Measurements from ENCODE around the gene ANGPTL5.

DNA sequence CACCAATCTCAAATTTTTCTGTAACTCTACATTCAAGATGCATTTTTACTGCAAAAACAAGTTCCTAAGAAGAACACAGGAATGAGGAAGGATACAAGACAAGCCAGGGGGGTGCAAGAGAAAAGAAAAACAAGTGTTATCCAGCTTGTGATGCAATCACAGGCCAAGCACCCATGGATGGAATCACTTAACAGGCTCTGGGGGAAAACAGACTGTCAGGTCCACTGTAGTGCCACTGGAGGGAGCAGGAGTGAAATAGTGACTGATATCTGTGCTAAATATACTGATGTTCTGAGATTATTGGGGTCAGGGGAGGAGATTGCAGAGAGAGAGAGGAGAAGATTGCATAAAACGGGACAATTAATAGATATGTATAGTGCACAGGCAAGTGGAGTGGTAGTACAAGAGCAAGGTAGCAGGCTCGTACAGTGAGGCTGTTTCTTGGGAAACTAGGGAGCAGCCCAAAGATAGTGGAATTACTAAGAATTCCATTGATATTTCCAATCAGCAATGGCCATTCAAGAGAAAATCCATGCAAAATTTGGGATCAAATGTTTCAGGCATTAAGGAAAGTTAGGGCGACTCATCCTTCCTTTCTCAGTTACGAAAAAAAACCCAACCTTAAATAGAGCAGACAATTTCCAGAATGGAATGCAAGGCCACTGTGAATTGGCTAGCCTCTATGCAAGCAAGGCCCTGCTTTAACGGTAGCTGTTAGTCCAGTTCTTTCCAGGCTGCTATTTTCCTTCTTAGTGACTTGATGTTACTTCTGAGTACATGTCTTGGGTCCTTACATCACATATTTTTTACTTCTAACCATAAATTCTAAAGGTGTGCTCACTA, 53.7 kb downstream of the ANGPTL5 start:
- no peak for TF ChIP-seq POLR2A (IDR thresholded peaks at IDR 0.05)
- TF ChIP-seq, protein P1, sequence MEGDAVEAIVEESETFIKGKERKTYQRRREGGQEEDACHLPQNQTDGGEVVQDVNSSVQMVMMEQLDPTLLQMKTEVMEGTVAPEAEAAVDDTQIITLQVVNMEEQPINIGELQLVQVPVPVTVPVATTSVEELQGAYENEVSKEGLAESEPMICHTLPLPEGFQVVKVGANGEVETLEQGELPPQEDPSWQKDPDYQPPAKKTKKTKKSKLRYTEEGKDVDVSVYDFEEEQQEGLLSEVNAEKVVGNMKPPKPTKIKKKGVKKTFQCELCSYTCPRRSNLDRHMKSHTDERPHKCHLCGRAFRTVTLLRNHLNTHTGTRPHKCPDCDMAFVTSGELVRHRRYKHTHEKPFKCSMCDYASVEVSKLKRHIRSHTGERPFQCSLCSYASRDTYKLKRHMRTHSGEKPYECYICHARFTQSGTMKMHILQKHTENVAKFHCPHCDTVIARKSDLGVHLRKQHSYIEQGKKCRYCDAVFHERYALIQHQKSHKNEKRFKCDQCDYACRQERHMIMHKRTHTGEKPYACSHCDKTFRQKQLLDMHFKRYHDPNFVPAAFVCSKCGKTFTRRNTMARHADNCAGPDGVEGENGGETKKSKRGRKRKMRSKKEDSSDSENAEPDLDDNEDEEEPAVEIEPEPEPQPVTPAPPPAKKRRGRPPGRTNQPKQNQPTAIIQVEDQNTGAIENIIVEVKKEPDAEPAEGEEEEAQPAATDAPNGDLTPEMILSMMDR (IDR thresholded peaks at IDR 0.05): peak in 3 of 5 experiments; percentile 8 to 30 (median 18)

All from tibial nerve (tissue), 3 donors.